ENCODE measurements around the gene NLN.

DNA sequence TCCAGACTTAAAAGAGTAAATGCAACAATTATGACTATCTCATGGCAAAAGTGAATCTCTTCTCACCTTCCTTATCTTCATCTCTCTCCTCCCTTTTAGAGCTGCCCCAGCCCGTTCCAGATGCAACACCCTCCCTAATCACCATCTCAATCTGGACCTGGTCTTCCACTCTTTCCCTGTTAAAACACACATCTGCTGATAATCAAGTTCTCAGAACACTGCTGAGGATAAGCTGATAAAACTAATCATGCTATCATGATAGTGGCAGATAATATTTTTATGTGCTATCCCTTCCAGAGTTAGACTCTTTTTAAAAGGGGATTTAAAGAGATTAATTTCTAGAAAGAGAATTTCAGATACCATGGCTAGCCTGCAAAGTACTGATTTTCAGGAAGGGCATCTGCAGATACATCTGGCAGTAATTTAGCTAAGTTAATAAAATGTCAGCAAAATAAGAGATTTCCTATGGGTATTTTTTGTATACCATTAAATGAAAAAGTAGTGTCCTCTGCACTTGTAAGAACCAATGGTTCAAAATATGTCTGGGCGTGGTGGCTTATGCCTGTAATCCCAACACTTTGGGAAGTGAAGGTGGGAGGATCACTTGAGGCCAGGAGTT, 17.3 kb upstream of the NLN start:
- TF ChIP-seq SMARCC2 (IDR thresholded peaks at IDR 0.05; ENCODE audit: low read depth) (no peak), BRCA1 (IDR thresholded peaks at IDR 0.05) (no peak), BRCA1 (CRISPR knock-in tag; IDR thresholded peaks at IDR 0.05) (no peak), CTCF (IDR thresholded peaks at IDR 0.05 in 2 of 3, conservative IDR thresholded peaks at IDR 0.05 in 1 of 3; ENCODE audit: insufficient read depth in 2 of 3, low read depth in 1 of 3, low read length in 3 of 3) (no peak), ARHGAP35 (IDR thresholded peaks at IDR 0.05; ENCODE audit: partially characterized antibody) (no peak), NKRF (IDR thresholded peaks at IDR 0.05; ENCODE audit: borderline replicate concordance) (no peak), HBP1 (CRISPR knock-in tag; IDR thresholded peaks at IDR 0.05) (no peak), HNRNPH1 (optimal IDR thresholded peaks at IDR 0.05; ENCODE audit: low read depth, low read length) (no peak), SRF (CRISPR knock-in tag; IDR thresholded peaks at IDR 0.05) (no peak), TCF3 (CRISPR knock-in tag; IDR thresholded peaks at IDR 0.05) (no peak), ZNF354B (CRISPR knock-in tag; IDR thresholded peaks at IDR 0.05) (no peak), ZNF274 (IDR thresholded peaks at IDR 0.05; ENCODE audit: borderline replicate concordance, low read depth, low read length) (no peak), FOXM1 (IDR thresholded peaks at IDR 0.05; ENCODE audit: low read depth) (no peak), FOXM1 (CRISPR knock-in tag; IDR thresholded peaks at IDR 0.05; ENCODE audit: low read depth) (no peak)
